GM19463 (cell line): ENCODE results near the gene MSI2.

Source experiments
- ATAC-seq: cut with Tn5 transposase; IDR thresholded peaks from one replicate; pipeline ENCODE4 v1.9.1; 2021; ENCODE audit warnings: mild to moderate bottlenecking, moderate library complexity; ENCODE audit not compliant: unreplicated experiment

The MSI2 gene

DNA sequence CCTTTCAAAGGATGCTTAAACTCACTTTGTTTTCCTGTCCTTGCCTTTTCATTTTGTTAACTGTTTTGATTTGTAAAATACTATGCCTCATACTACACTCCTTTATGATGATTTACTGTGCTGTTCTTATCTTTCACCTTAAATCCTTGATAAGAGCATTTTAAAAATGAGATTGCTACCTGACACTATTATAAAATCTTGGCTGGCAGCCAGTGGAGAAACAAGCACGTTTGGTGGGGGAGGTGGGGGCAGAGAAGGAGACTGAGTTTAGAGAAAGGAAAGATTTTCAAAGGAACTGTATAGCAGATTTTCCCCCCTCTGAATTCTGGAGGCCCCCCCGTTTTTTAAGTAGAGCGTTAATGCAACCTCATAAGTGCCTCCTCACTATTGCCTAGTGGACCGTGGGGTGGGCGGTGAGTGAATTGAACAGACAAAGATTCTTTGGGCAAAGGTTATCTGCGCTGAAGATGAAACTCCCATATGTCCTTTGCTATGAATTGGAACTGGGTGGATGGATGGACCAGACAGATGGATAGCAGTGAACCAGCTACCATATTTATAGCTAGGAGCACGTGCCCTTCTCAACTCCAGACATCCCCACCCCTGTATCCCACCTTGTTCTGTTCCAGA is 288.6 kb downstream of the MSI2 start:
- no peak for ATAC-seq

- no peak for ATAC-seq
Observed at GRCh38 chr17:57545731-57546342, 289.5 kb downstream of the MSI2 start.

GRCh38 chr17:57548421-57549410 is 292.4 kb downstream of the MSI2 start:
- no peak for ATAC-seq

DNA sequence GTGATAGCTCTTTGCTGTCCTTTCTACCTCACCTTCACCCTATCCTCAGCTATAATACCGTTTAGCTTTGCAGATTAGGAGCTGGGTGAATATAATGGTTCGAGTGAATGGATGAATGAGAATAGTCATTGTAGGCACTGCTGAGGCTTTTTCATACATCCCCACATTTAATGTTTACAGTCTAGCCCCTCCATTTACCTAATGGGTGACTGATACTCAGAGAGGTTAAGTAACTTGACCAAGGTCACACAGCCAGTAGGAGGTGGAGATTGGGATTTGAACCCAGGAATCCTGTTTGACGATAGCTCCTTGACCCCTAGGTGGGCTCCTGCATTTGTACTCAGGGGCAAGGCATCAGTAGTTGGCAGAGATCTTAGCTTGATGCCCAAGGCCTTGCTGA is 293.1 kb downstream of the MSI2 start:
- ATAC-seq: no peak

GRCh38 chr17:57550016-57550415 is 293.7 kb downstream of the MSI2 start:
- ATAC-seq: no peak

- ATAC-seq: no peak
Observed at GRCh38 chr17:57550668-57551315, 294.5 kb downstream of the MSI2 start.

GRCh38 chr17:57551321-57552079 is 295.2 kb downstream of the MSI2 start:
- no peak for ATAC-seq

GRCh38 chr17:57552114-57552624 is 295.8 kb downstream of the MSI2 start:
- no peak for ATAC-seq

DNA sequence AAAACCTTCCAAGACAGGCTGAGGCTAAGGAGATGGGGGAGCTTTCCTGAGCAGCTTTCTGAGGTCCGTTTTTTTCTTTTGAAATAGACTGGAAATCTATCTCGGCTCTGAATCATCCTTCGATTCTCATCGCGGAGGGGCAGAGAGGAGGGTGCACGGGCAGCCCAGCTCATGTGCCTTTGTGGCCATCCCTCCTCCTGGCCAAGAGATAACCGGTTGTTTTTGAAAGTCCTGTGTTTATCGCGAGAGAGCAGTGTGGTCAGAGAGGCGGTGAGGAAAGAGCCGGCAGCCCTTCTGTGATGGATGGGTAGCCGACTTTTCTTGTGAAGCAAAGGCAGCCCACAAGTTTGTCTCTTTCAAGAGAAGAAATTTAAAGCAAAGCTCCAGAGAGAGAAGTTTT is 297.2 kb downstream of the MSI2 start:
- ATAC-seq: no peak

- no peak for ATAC-seq
Observed at GRCh38 chr17:57553991-57554825, 297.9 kb downstream of the MSI2 start.

- no peak for ATAC-seq
Observed at GRCh38 chr17:57554826-57555635, 298.7 kb downstream of the MSI2 start.

- no peak for ATAC-seq
Observed at GRCh38 chr17:57555636-57556175, 299.4 kb downstream of the MSI2 start.

DNA sequence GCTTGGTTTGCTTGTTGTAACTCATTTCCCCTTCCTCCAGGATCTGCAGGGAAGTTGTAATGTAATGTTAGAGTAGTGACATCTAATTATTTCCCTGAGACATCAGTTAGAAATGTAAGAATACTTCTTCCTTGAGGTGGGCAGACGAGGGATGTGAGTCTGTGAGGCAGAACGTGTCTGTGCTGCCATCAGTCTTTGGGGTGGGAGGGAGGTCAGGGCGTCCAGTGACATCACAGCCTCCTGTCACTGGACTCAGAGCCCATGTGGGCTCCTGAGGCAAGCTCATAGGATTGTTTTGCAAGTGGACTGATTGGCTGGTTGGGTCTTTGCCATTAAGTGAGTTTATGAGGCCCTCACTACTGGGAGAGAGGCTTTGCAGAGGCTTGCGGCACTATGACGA is 300.0 kb downstream of the MSI2 start:
- no peak for ATAC-seq

GRCh38 chr17:57556977-57557376 is 300.7 kb downstream of the MSI2 start:
- ATAC-seq: no peak

DNA sequence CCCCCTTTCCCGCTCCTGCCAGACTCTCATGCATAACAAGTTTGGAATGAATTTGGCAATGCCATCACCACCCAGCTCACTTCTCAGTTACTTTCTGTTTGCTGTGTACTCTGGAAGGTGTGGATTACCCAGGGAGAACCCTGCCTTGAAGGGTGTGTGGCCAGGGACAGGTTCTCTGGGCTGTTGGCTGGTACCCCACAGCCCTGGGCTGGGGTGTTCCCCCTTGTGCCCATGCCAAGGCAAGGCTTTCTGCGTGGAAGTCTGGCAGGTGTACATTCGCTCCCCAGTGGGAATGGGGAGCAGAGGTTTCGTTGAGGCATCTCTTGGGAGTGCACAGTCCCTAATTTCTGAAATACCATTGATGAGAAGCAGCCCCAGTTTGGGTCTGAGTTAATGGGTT is 301.1 kb downstream of the MSI2 start:
- ATAC-seq: no peak

- ATAC-seq: no peak
Observed at GRCh38 chr17:57557834-57558681, 301.7 kb downstream of the MSI2 start.

DNA sequence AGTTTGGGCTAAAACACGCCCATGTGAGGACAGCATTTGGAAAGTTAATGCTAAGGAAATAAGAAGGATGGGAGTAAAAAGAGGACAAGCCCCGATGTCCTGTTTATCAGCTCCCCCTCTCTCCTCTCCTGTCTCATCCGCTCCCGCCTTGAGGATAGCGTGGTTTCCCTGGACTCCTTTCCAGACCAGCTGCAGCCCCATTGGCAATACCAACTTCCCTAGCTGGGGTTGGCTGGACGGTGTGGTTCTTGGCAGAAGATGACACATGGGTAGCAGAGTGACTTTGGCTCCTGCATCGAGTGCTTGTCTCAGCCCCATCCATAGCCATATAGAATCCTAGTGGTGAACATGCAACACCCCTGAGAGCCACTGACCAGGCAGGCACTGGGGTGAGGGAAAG is 302.9 kb downstream of the MSI2 start:
- ATAC-seq: no peak
